NB4 (cell line): ENCODE measurements around the gene CABCOCO1.

ENCODE experiments used
- CTCF ChIP-seq: IDR thresholded peaks from one replicate; pipeline ENCODE4 v1.5.1; 2012; ENCODE audit warnings: low read depth, low read length
- MYC ChIP-seq: IDR thresholded peaks from 2 replicates; pipeline ENCODE4 v1.6.1; 2011; ENCODE audit warnings: low read depth, low read length
- POLR2A ChIP-seq: IDR thresholded peaks from 2 replicates; pipeline ENCODE4 v1.6.1; 2011; ENCODE audit warnings: mild to moderate bottlenecking; ENCODE audit not compliant: insufficient read length; ENCODE audit errors: extremely low read depth
- TF ChIP-seq, protein P1 (sequence below): IDR thresholded peaks from 2 replicates; pipeline ENCODE4 v1.6.1; 2011; ENCODE audit warnings: low read depth, low read length

- TF ChIP-seq CTCF (no peak), POLR2A (no peak), MYC (no peak)
- TF ChIP-seq, protein P1, sequence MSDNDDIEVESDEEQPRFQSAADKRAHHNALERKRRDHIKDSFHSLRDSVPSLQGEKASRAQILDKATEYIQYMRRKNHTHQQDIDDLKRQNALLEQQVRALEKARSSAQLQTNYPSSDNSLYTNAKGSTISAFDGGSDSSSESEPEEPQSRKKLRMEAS = no peak
Observed at GRCh38 chr10:61761825-61762217, 99.1 kb downstream of the CABCOCO1 start.
